Gastrocnemius medialis (tissue), 4 donors: ENCODE data around the gene C19orf85.

Experiments used
- CTCF ChIP-seq, 5 experiments: fragments of 450-650 bp in 3 of 5; fragments of 200-600 bp in 2 of 5; sonication (generic) in 2 of 5; IDR thresholded peaks in 4 of 5; conservative IDR thresholded peaks in 1 of 5; 1 replicate in 4 of 5; 2 replicates in 1 of 5; pipeline ENCODE4 v1.5.1; 2016 to 2019; ENCODE audit warnings: antibody characterized with exemption in 5 of 5, mild to moderate bottlenecking in 3 of 5, moderate library complexity in 3 of 5
- POLR2A ChIP-seq, 2 donors: fragments of 450-650 bp; IDR thresholded peaks; one replicate each; pipeline ENCODE4 v1.6.1; 2017; ENCODE audit warnings: antibody characterized with exemption in 2 of 2, mild to moderate bottlenecking in 2 of 2, moderate library complexity in 2 of 2

GRCh38 chr19:55502197-55502952, 37.8 kb upstream of the C19orf85 start:
- TF ChIP-seq CTCF (IDR thresholded peaks at IDR 0.05 in 4 of 5, conservative IDR thresholded peaks at IDR 0.05 in 1 of 5) (no peak), POLR2A (IDR thresholded peaks at IDR 0.05) (no peak)
